Endothelial cell of umbilical vein (primary cell): Measurements from ENCODE around the gene OR10H5. TPM values are rescaled to one million over a fixed set of nuclear protein-coding genes. Genes with fewer than 3 reads are reported as not detected.

ENCODE experiments used
- BruUV-seq: library from RNA; stranded (reverse); fragments of 400-500 nt; replicated peaks from 2 replicates; lab custom pipeline; 2021; lab: Mats Ljungman, UMichigan
- CTCF ChIA-PET: fragments of 300-600, 350-600 bp; sonication (Branson Sonifier 250); formaldehyde crosslinking; loops from one replicate; lab custom pipeline; 2021; ENCODE audit warnings: antibody characterized with exemption, inconsistent platforms; lab: Charles Lee
- POLR2A ChIA-PET: fragments of 300-600, 350-600 bp; sonication (Branson Sonifier 250); formaldehyde crosslinking; loops from one replicate; lab custom pipeline; 2021; ENCODE audit warnings: antibody characterized with exemption, inconsistent platforms; lab: Charles Lee
- DNase-seq: peaks from one replicate; pipeline ENCODE4 v3.0.0-alpha.2; 2011; ENCODE audit warnings: low read depth, low spot score
- FAIRE-seq: peaks from 2 replicates; lab custom pipeline; 2011; peaks lifted over from hg19 to GRCh38; lab: Jason Lieb, UNC
- H2AFZ ChIP-seq: 2 replicates; pipeline ENCODE4 v1.6.0; 2012; ENCODE audit warnings: low read depth, low read length, control low read depth, inconsistent platforms
- H3K27ac ChIP-seq: 2 replicates; pipeline ENCODE4 v1.5.1; 2011; ENCODE audit warnings: low read depth, mild to moderate bottlenecking, control low read depth, low read length, moderate library complexity; ENCODE audit not compliant: insufficient read depth
- H3K27me3 ChIP-seq, 2 experiments: 2 replicates each; pipeline versions ENCODE4 v1.6.0 to v1.6.1; 2011; ENCODE audit warnings: low read length in 2 of 2, mixed read lengths in 1 of 2; ENCODE audit not compliant: control insufficient read depth in 2 of 2, insufficient read depth in 2 of 2
- H3K36me3 ChIP-seq, 2 experiments: 2 replicates in 1 of 2; 3 replicates in 1 of 2; pipeline ENCODE4 v1.5.1; 2011; ENCODE audit warnings: low read length in 2 of 2, mild to moderate bottlenecking in 1 of 2, moderate library complexity in 1 of 2; ENCODE audit not compliant: control insufficient read depth in 2 of 2, insufficient read depth in 2 of 2; ENCODE audit errors: extremely low read depth in 1 of 2
- H3K4me1 ChIP-seq: 3 replicates; pipeline ENCODE4 v1.5.1; 2011; ENCODE audit warnings: mild to moderate bottlenecking, low read length; ENCODE audit not compliant: control insufficient read depth, insufficient read depth; ENCODE audit errors: extremely low read depth
- H3K4me2 ChIP-seq: 2 replicates; pipeline ENCODE4 v1.6.1; 2011; ENCODE audit warnings: low read length, control low read depth, mixed read lengths; ENCODE audit not compliant: insufficient read depth
- H3K4me3 ChIP-seq, 3 experiments: fragments of 200-600 bp in 1 of 3; sonication (generic), shearing (Covaris generic) in 1 of 3; replicated peaks in 1 of 3; 2 replicates each; pipeline ENCODE4 v1.5.1; 2011 to 2016; ENCODE audit warnings: control low read depth in 3 of 3, low read length in 3 of 3, mild to moderate bottlenecking in 2 of 3, inconsistent platforms in 1 of 3, low read depth in 1 of 3, moderate library complexity in 1 of 3; ENCODE audit not compliant: insufficient read depth in 1 of 3
- H3K79me2 ChIP-seq: 2 replicates; pipeline ENCODE4 v1.6.0; 2012; ENCODE audit warnings: low read length, inconsistent platforms; ENCODE audit not compliant: control insufficient read depth, insufficient read depth
- H3K9ac ChIP-seq: replicated peaks from 2 replicates; pipeline ENCODE3; 2011; ENCODE audit warnings: low read length, control low read depth; ENCODE audit not compliant: insufficient read depth; ENCODE audit errors: extremely low read depth
- H3K9me1 ChIP-seq: replicated peaks from 3 replicates; pipeline ENCODE4 v1.6.0; 2011; ENCODE audit warnings: mild to moderate bottlenecking, low read length; ENCODE audit not compliant: control insufficient read depth, insufficient read depth; ENCODE audit errors: extremely low read depth
- H3K9me3 ChIP-seq: replicated peaks from 2 replicates; pipeline ENCODE4 v1.5.1; 2012; ENCODE audit warnings: low read length, inconsistent platforms; ENCODE audit not compliant: control insufficient read depth, insufficient read depth
- H4K20me1 ChIP-seq: replicated peaks from 2 replicates; pipeline ENCODE3; 2011; ENCODE audit warnings: mild to moderate bottlenecking, low read length; ENCODE audit not compliant: control insufficient read depth, insufficient read depth; ENCODE audit errors: extremely low read depth
- EZH2 ChIP-seq: IDR thresholded peaks from 2 replicates; pipeline ENCODE4 v1.6.1; 2012; ENCODE audit warnings: borderline replicate concordance, low read depth, mild to moderate bottlenecking, moderate library complexity, low read length, inconsistent platforms; ENCODE audit not compliant: severe bottlenecking
- GATA2 ChIP-seq: IDR thresholded peaks from 2 replicates; pipeline ENCODE4 v1.7.0; 2011; ENCODE audit warnings: low read depth, mild to moderate bottlenecking, moderate library complexity, mixed read lengths, low read length; ENCODE audit not compliant: insufficient read length, insufficient read depth
- JUN ChIP-seq: IDR thresholded peaks from 2 replicates; pipeline ENCODE4 v1.6.1; 2011; ENCODE audit warnings: borderline replicate concordance, low read depth; ENCODE audit not compliant: insufficient read length, insufficient read depth
- MAX ChIP-seq: IDR thresholded peaks from 2 replicates; pipeline ENCODE4 v1.6.1; 2011; ENCODE audit not compliant: insufficient read depth, insufficient read length
- MYC ChIP-seq: IDR thresholded peaks from one replicate; pipeline ENCODE4 v1.6.1; 2011; ENCODE audit warnings: mild to moderate bottlenecking, low read depth, low read length
- POLR2A ChIP-seq: IDR thresholded peaks from 2 replicates; pipeline ENCODE4 v1.6.1; 2012; ENCODE audit warnings: low read depth, mild to moderate bottlenecking, control low read depth, low read length
- dilution Hi-C: fragments of 300-500 bp; cut with MboI; formaldehyde crosslinking; loops from one replicate; pipeline ENCODE4 v1.15.0; 2019; ENCODE audit warnings: low sequenced_read_pairs; ENCODE audit not compliant: extremely low pct_ligation_motif_present
- intact Hi-C: fragments of 100-400 bp; cut with micrococcal nuclease; formaldehyde crosslinking; loops from one replicate; pipeline ENCODE4 v1.10.0; 2022
- polyA plus RNA-seq, 4 experiments: library from polyadenylated mRNA; depleted of rRNA in 3 of 4; stranded (reverse) in 3 of 4; unstranded in 1 of 4; fragments of >200 nt; gene quantifications; 2 replicates each; pipeline versions ENCODE4 v1.2.1 to v1.2.3, GENCODE V29; 2011 to 2012; ENCODE audit warnings: missing spikeins in 1 of 4
- total RNA-seq: library from RNA; stranded (reverse); gene quantifications from 2 replicates; pipeline ENCODE4 v1.2.3, GENCODE V29; 2021
- TF ChIP-seq, protein P1 (sequence below), 2 donors: IDR thresholded peaks; 1 replicate in 1 of 2; 2 replicates in 1 of 2; pipeline ENCODE4 v1.5.1; 2011; ENCODE audit warnings: low read length in 2 of 2, mild to moderate bottlenecking in 2 of 2, moderate library complexity in 2 of 2, control low read depth in 1 of 2, inconsistent platforms in 1 of 2, low read depth in 1 of 2; ENCODE audit not compliant: insufficient read depth in 1 of 2; ENCODE audit errors: extremely low read depth in 1 of 2

OR10H5 gene
- total and polyA plus RNA-seq, 2 donors (not counting 3 experiments of a cell fraction or from before 2014, with no cell fraction given): not detected

DNA sequence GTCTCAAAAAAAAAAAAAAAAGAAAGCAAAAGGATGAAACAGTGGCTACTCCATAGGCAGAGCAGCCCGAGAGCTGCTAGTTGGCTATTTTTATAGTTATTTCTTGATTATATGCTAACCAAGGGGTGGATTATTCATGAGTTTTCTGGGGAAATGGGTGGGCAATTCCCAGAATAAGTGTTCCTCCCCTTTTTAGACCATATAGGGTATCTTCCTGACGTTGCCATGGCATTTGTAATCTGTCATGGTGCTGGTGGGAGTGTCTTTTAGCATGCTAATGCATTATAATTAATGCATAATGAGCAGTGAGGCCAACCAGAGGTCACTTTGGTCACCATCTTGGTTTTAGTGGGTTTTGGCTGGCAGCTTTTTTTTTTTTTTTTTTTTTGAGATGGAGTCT, 53.4 kb downstream of the OR10H5 start:
- H3K9me1 ChIP-seq: no peaks in the 10 kb centered on the region
- H3K4me3 ChIP-seq: no peak overlapping the region
- no peak overlapping the region for H3K9ac ChIP-seq
- no peaks in the 10 kb centered on the region for H3K27me3 ChIP-seq
- dilution Hi-C loops (no loop called here), intact Hi-C loops (no loop called here)
- ChIA-PET CTCF (no interaction called here), POLR2A (no interaction called here)
- H3K27ac ChIP-seq: no peak overlapping the region
- no peaks in the 10 kb centered on the region for H3K9me3 ChIP-seq
- no peak overlapping the region for H3K4me2 ChIP-seq
- no peak for FAIRE-seq
- peaks cover 6% of the 10 kb centered on the region for H3K4me1 ChIP-seq
- BruUV-seq: no TSS peak
- no peak overlapping the region for H2AFZ ChIP-seq
- no peak for DNase-seq
- TF ChIP-seq MAX (no peak), POLR2A (no peak), JUN (no peak)
- TF ChIP-seq, protein P1, sequence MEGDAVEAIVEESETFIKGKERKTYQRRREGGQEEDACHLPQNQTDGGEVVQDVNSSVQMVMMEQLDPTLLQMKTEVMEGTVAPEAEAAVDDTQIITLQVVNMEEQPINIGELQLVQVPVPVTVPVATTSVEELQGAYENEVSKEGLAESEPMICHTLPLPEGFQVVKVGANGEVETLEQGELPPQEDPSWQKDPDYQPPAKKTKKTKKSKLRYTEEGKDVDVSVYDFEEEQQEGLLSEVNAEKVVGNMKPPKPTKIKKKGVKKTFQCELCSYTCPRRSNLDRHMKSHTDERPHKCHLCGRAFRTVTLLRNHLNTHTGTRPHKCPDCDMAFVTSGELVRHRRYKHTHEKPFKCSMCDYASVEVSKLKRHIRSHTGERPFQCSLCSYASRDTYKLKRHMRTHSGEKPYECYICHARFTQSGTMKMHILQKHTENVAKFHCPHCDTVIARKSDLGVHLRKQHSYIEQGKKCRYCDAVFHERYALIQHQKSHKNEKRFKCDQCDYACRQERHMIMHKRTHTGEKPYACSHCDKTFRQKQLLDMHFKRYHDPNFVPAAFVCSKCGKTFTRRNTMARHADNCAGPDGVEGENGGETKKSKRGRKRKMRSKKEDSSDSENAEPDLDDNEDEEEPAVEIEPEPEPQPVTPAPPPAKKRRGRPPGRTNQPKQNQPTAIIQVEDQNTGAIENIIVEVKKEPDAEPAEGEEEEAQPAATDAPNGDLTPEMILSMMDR (IDR thresholded peaks at IDR 0.05; ENCODE audit: extremely low read depth in 1 of 2, insufficient read depth in 1 of 2, low read depth in 1 of 2, low read length in 2 of 2): no peak
- no peaks in the 10 kb centered on the region for H4K20me1 ChIP-seq
- no peaks in the 10 kb centered on the region for H3K36me3 ChIP-seq
- H3K79me2 ChIP-seq: no peaks in the 10 kb centered on the region

DNA sequence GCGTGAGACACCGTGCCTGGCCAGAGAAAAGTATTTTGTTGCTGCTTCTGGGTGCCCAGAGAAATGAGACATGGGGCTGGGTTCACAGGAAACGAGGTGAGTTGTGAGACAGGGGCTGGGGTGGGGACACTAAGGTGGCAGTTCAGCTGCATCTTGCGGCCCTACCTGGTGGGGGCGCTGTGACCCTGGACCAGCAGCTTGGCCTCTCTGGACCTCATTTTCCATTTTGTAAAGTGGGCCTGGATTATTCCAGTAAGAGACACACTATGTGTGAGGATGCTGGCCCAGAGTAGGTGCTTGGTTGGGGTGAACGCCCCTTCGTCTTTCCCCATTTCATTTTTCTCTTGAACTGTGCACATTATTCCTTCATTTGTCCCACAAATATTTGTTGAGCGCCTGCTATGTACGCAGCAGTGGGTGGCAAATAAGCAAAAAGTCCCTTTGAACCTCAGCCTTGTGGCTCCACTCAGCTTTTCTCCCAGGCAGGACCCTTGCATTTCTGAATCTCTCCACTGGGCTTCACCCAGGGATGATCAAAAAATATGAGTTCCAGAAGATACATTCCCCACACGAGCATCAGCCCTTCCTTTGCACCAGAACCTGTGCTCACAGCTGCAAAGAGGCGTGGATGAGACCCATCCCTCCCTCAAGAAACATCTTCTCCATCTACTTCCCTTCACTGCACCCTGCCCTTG, 54.6 kb downstream of the OR10H5 start:
- Histone ChIP-seq H3K4me1 (peaks cover 4% of the 10 kb centered on the region), H3K79me2 (no peaks in the 10 kb centered on the region), H3K9me3 (no peaks in the 10 kb centered on the region), H4K20me1 (no peaks in the 10 kb centered on the region), H3K4me3 (no peak overlapping the region), H3K36me3 (no peaks in the 10 kb centered on the region), H2AFZ (no peak overlapping the region), H3K9me1 (no peaks in the 10 kb centered on the region), H3K27me3 (no peaks in the 10 kb centered on the region), H3K9ac (no peak overlapping the region), H3K27ac (no peak overlapping the region), H3K4me2 (no peak overlapping the region)
- FAIRE-seq (no peak), DNase-seq (no peak)
- ChIA-PET POLR2A (no interaction called here), CTCF (no interaction called here)
- TF ChIP-seq POLR2A (no peak), EZH2 (no peak), GATA2 (no peak), JUN (no peak), MYC (no peak), MAX (no peak)
- intact Hi-C loops: no loop called here
- no TSS peak for BruUV-seq
- dilution Hi-C loops: no loop called here
